ENCODE results near the gene FNDC5.

FNDC5 gene

GRCh38 chr1:32884032-32884372 lies 13.3 kb upstream of the FNDC5 start:
- DNase-seq (ENCODE audit: low read depth in 2 of 2): no peak

GRCh38 chr1:32883338-32884031 lies 12.8 kb upstream of the FNDC5 start:
- DNase-seq (ENCODE audit: low read depth in 2 of 2): no peak

- DNase-seq (ENCODE audit: low read depth in 2 of 2): no peak
These were observed 11.4 kb upstream of the FNDC5 start for GRCh38 chr1:32881871-32882850.

DNA sequence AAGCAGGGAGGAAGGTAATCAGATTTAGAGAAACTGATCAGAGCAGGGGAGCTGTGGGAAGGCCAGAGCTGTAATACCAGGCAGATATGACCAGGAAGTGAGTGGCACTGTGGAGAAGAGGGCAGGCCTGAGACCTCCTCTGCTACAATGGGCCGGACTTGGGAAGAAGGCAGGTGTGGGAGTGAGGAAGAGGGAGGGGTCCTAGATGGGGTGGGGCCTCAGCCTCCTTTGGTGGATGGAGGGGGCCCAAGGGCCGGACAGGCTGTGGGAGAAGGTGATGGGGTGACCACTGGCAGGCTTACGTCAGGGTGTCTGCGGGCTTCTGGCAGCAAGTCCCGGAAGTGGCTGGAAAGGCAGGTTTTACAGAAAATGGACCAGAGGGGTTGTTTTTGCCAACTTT lies 10.6 kb upstream of the FNDC5 start:
- no peak for DNase-seq (ENCODE audit: low read depth in 2 of 2)

DNA sequence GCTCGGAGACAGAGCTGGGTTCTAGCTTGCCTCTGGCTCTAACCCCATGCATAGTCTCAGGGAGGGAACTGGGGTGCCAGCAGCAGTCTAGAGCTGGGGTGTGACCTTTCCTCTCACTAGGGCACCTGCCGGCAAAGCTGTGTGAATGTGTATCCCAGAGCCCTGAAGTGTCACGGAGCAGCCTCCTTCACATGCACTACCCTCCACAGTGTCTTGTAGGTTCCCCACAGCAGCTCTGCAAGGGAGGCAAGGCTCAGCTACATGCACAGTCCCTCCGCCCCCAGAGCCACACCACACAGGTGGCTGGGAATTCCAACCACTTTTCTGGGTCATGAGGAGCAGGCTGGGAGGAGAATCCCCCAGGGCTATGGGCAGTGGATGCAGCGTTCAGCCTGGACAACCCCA lies 7.9 kb upstream of the FNDC5 start:
- DNase-seq (ENCODE audit: low read depth in 2 of 2): no peak

DNA sequence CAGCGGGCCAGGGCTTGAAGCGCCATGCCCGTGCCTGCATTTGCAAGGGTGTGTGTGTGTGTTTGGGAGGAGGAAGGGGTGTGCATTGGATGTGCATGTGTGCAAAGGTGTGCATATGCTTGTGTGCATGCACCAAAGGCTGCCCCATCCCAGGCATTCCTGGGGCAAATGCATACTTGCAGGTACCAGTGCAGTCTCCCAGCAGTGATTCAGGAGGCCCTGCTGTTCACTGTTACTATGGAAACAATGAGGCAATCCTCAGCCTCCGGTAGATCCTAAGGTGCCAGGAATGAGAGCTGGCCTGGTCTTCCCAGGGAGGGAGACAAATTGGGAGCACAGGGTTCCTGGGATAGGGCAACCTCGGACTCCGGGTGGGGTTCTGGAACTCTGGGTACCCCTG lies 7.5 kb upstream of the FNDC5 start:
- no peak for DNase-seq (ENCODE audit: low read depth in 2 of 2)

DNA sequence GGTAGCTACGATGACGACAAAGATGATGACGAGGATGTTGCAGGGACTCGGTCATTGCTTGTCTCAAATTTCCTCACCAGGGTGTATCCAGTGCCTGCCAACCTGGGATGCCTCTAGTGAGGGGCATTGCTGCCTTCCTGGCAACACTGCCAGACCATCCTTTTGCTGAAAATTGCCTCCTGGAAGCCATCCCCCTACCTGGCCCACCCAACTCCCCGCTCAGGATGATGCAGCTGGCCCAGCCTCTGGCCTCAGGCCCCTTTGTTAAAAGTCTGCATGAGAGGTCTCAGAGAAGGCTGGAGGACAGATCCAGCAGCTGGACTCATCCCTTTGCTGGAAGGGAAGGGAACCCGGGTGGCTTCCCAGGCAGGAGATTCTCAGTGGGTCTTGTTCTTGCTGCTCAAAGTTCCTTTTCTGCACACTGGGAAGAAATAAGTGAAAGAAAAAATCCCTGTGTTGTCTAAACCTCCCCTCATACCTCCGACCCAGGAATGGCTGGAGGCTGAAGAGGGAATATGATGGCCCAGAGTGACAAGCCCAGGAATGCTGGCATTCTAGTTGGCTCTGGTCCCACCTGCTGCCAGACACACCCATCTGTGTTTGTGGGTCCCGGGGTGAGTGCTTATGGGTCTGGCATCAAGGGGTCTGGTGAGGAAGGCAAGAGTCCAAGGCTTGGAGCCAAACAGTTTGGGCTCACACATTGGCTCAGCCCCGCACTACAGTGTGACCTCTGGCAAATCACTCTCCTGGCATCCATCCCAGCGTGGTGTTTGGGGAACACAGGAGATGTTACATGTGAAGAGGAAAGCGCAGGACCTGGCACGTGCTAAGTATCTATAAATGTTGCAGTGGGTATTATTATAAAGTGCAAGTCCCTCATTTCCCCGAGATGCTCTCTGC lies 6.7 kb upstream of the FNDC5 start:
- no peak for DNase-seq (ENCODE audit: low read depth in 2 of 2)

DNA sequence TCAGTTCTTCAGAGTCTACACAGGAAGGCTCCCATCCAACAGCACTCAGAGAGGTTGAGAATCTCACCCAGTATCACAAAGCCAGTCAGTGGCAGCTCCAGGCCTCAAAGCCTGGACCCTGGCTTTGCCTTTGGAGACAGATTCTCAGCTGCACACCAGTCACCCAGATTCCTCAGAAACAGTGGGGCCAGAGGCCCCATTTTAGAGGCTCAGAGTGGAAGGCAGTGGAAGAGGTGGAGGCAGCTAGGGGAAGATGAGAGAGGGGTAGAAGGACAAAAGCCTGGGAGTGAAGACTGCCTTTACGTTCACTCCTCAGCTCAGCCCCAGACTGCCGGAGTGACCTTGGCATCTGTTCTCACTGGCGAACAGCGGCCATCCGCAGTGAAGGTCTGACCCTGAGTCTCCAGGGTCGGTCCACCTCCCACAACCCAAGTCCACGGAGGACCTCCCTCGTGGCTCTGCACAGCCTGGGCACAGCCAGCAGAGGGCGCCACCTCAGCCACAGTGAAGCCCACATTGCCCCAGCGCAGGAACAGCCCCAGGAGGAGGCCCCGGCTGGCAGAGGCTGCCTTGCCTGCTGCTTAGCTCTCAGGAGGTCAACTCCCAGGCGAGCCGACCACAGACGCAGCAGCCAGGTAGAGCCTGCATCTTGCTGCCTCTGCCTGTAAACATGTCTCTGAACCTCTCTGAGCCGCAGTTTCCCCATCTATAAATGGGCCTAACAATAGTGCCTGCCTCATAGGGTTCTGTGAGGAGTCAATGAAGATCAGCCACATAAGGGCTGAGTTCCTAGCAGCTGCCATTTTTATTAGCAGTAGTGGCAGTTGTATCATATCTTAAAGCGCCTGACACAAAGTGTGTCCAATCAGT lies 5.9 kb upstream of the FNDC5 start:
- peak in 1 of 2 experiments; percentile 16 for DNase-seq (ENCODE audit: low read depth in 2 of 2)

DNA sequence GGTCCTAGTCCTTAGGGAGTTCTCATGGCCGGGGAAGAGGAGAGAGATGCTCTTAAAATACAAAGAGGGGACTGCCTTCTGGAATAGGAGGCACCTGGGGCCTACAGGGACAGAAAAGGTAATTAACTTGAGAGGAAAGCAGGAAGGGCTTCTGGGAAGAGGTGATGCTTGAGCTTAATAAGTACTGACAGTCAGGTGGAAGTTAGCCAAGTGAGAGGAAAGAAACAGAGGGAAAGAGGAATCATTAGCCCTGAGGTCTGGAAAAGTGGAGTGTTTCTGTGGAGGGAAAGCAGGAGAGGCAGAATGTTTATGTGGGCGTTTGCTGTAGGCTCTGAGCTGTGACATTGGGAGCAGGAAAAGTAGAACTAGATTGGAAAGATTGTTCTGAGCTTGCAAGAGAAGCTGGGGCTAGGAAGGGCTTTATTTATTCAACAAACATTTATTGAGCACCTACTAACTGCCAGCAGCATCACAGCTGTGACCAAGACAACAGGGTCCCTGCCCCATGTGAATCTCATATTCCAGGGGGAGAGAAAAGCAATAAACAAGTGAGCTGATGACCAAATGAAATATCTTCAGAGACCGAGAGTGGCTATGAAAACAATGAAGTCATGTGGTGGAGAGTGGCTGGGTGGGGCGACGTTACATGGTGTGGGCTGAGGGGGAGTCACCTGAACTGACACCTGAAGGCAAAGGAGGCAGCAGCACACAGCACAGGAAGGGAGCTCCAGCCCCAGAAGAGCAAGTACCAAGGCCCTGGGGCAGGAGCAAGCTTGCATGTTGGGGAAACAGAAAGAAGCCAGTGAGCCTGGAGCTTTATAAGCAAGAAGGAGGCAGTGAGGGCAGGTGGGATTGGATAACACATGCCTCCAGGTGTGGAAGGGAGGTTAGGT lies 4.4 kb upstream of the FNDC5 start:
- no peak for DNase-seq (ENCODE audit: low read depth in 2 of 2)

DNA sequence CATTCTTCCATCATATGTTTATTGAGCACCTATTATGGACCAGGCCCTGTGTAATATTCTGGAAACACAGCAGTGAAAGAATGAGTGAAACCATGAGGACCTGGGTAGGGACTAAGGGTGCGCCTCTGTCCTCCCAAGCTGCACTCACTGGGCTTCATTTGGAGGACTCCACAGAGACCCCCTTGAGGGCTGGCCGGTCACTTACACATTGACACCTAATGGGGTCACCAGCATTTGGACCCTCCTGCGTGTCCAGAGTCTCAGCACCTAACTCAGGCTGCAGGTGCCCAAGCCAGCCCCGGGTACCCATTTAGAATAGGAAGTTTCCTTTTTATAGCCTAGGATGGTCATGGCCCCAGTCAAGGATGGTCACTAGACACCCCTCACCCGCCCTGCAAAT lies 2.8 kb upstream of the FNDC5 start:
- no peak for DNase-seq (ENCODE audit: low read depth in 2 of 2)

GRCh38 chr1:32872192-32872460 lies 1.4 kb upstream of the FNDC5 start:
- DNase-seq (ENCODE audit: low read depth in 2 of 2): no peak

DNA sequence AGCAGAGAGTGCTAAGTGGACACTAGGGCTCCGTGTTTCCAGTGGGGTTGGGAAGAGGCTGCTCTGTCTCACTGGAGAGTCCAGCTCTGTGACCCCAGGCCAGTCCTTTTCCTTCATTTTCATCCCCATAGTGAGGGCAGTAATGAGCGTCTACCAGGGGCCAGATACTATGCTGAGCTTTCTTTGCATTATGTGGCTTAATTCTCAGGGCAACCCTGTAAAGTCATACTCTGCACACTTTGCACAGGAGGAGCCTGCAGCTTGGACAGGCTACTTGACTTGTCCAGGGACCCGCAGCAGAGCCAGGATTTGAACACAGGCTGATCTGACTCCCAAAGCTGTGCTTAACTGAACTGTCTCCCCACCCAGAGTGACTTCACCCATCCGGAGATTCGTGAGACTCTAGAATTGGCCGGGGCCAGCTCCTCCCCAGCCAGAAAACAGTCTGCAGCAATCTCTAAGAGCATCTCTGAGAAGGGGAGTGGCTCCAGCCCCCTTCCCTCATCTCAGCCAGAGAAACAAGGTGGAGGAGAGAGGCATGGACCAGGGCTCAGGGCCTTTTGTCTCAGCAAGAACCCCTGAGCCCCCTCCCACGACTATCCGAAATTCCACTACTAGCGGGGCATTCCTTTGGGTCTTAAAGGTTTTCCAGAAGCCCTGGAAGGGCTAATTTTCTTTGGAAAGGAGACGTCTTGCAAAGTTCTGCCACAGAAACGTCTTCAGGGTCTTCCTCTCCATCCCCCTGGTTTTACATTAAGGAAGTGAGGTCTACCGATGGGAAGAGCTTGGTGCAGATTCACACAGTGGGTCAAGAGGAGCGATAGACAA lies 866 bp upstream of the FNDC5 start:
- no peak for DNase-seq (ENCODE audit: low read depth in 2 of 2)

DNA sequence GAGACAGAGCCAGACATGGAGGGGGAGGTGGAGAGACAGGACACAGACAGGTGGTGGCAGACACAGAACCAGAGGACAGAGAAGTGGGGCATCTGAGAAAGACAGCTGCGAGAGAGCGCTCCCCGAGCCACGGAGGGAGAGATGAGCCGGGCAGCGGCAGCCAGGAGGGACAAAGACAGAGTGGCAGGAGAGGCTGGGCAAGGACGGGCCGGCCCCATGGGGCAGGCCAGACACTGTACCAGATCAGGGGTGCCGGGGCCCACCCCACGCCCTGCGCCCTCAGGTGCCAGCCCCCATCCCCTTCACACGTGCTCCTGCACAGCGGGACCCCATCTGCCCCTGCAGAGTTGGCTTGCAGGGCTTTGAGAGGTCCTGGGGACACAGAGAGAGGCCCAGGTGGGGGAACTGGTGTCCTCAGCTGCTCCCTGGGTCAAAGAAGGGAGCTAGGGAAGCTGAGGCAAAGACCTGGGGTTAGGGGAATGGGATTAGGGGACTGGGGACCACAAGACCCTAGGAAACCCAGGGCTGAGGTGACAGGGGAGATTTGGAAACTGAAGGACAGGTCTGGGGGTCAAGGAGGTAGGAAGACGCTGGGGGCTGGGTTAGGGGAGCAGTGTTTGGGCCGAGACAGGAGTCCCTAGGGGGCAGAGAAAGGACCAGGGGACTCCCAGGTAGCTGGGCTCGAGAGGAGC lies 643 bp downstream of the FNDC5 start:
- no peak for DNase-seq (ENCODE audit: low read depth in 2 of 2)

DNA sequence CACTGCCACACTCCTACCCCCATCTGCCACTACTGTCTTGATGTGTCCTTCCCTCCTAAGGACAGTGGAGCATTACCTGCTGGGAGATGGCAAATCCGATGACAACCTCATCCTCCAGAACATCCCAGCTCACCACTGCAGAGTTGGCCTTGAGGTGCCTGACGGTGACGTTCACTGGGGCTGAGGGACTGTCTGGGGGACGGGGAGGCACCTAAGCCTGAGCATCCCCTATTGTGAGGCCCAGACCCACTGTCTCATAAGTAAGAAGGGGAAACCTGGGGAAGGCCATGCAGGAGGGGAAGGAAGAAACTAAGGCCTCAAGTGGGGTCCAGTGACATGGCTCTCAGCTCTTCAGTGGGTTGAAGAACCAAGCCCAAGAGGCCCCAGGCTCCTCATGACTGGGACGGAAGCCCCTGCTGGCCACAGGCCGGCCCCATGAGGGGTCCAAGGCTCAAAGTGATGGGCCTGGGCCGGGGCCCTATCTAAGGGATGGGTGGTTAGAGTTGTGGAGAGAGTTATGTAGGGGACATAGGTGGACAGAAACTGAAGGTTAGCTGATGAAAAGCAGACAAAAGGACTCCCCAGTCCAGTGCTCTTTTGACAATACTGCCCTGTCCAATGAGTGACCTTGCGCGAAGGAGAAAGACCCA lies 1.8 kb downstream of the FNDC5 start:
- no peak for DNase-seq (ENCODE audit: low read depth in 2 of 2)

GRCh38 chr1:32868085-32868484 lies 2.6 kb downstream of the FNDC5 start:
- DNase-seq (ENCODE audit: low read depth in 2 of 2): no peak

DNA sequence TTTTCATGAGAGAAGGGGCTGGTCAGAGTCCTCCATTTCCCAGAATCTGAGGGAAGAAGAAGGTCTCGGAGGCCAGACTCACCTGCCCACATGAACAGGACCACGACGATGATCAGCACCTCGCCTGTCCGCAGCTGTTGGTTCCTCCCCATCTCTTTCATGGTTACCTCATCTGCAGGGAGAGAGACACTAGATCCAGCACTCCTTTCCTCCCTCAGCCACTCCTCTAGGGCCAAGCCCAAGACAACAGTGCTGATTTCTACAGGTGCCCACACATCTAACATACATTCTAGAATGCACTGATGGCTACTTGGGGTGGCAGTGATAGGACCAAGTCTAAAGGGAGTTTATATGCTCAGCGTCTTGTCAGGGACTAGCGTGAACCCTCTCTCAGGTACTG lies 3.0 kb downstream of the FNDC5 start:
- no peak for DNase-seq (ENCODE audit: low read depth in 2 of 2)

- DNase-seq (ENCODE audit: low read depth in 2 of 2): no peak
These were observed 3.6 kb downstream of the FNDC5 start for GRCh38 chr1:32867151-32867550.

DNA sequence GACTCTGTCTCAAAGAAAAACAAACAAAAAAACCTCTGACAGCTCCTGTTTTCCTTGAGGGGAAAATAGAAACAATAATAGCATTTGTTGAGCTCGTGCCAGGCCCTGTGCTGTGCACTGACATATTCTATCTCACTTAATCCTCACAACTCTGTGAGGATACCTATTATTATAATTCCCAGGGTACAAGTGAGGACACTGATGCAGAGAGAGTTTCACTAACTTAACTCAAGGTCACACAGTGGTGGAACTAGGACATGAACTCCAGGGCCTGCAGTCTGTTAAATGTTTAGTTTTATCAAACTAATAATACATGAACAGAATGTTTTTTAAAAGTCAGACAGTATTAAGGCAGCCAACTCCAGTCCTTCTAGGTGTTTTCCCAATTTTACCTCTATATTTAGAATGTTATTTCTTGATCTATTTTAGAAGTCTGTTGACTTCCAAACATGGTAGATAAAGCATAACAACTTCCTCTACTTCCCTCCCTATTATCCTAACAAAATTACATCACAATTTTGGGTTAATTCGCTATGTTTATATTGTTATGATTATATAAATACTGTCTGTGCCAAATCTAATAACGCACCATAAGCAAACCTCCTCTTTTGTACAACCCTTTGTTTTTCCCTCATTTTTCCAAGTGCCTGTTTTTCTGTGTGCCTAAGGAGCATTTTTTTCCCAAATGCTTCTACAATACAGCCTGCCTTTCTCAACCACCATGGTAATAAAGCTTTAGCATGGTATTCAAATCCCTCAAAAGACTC lies 4.9 kb downstream of the FNDC5 start:
- DNase-seq (ENCODE audit: low read depth in 2 of 2): no peak
